K562 (cell line): Measurements from ENCODE around the gene FLAD1. TPM values are rescaled to one million over a fixed set of nuclear protein-coding genes. Genes with fewer than 3 reads are reported as not detected.

Source experiments
- CHAMP1 ChIP-seq: fragments of 450-650 bp; IDR thresholded peaks from 2 replicates; pipeline ENCODE4 v1.6.1; 2016; ENCODE audit warnings: mild to moderate bottlenecking
- CHD1 ChIP-seq: fragments of 200-600 bp; sonication (generic); IDR thresholded peaks from one replicate; pipeline ENCODE4 v1.6.1; 2012; ENCODE audit warnings: mild to moderate bottlenecking, moderate library complexity, low read length, inconsistent platforms
- FUS ChIP-seq: fragments of 200-400 bp; formaldehyde crosslinking; optimal IDR thresholded peaks from 2 replicates; pipeline ENCODE3; 2017; ENCODE audit warnings: low read depth, low read length
- HNRNPK ChIP-seq: fragments of 200-400 bp; formaldehyde crosslinking; IDR thresholded peaks from one replicate; pipeline ENCODE4 v1.6.1; 2018; ENCODE audit warnings: mild to moderate bottlenecking, low read depth, low read length; ENCODE audit not compliant: poor library complexity, severe bottlenecking
- HNRNPLL ChIP-seq: fragments of 200-400 bp; formaldehyde crosslinking; IDR thresholded peaks from 2 replicates; pipeline ENCODE4 v1.6.1; 2017; ENCODE audit warnings: low read length, low read depth, mild to moderate bottlenecking; ENCODE audit not compliant: poor library complexity, severe bottlenecking
- KAT7 ChIP-seq: sonication (generic); formaldehyde crosslinking; IDR thresholded peaks from 2 replicates; pipeline ENCODE4 v1.8.0; 2022; ENCODE audit warnings: missing genetic modification reagents, mild to moderate bottlenecking, borderline replicate concordance
- KLF1 ChIP-seq: fragments of 450-650 bp; IDR thresholded peaks from 2 replicates; pipeline ENCODE4 v1.6.1; 2016; ENCODE audit warnings: missing genetic modification characterization, missing compliant biosample characterization
- MYNN ChIP-seq, 2 experiments: sonication (generic); formaldehyde crosslinking in 1 of 2; IDR thresholded peaks; 2 replicates each; pipeline versions ENCODE4 v1.5.0 to v1.6.1; 2016 to 2020; ENCODE audit warnings: antibody characterized with exemption in 1 of 2, missing genetic modification reagents in 1 of 2
- POLR2A ChIP-seq: fragments of 450-650 bp; conservative IDR thresholded peaks from 2 replicates; pipeline ENCODE4 v1.6.1; 2016
- POLR2AphosphoS5 ChIP-seq: IDR thresholded peaks from 2 replicates; pipeline ENCODE4 v1.6.1; 2011; ENCODE audit warnings: mild to moderate bottlenecking, low read depth, low read length, moderate library complexity; ENCODE audit not compliant: control insufficient read depth, insufficient read depth
- POLR2G ChIP-seq: fragments of 200-400 bp; formaldehyde crosslinking; IDR thresholded peaks from 2 replicates; pipeline ENCODE4 v1.6.1; 2017; ENCODE audit warnings: low read depth, mild to moderate bottlenecking, antibody characterized with exemption, low read length, moderate library complexity
- TFAP4 ChIP-seq: sonication (generic); formaldehyde crosslinking; IDR thresholded peaks from 2 replicates; pipeline ENCODE4 v1.8.0; 2022; ENCODE audit warnings: missing genetic modification reagents, mild to moderate bottlenecking, moderate library complexity, borderline replicate concordance
- ZC3H4 ChIP-seq: sonication (generic); formaldehyde crosslinking; IDR thresholded peaks from 2 replicates; pipeline ENCODE4 v1.9.0; 2021; ENCODE audit warnings: missing genetic modification reagents, borderline replicate concordance
- ZNF12 ChIP-seq: sonication (generic); formaldehyde crosslinking; IDR thresholded peaks from 2 replicates; pipeline ENCODE4 v1.4.0; 2020; ENCODE audit warnings: mild to moderate bottlenecking, missing genetic modification reagents
- polyA plus RNA-seq, 8 experiments: library from polyadenylated mRNA; depleted of rRNA in 4 of 8; stranded (reverse) in 5 of 8; unstranded in 3 of 8; fragments of >200 nt; fragmentation: Nextera tagmentation in 2 of 8; fragmentation: Illumina TruSeq in 1 of 8; extraction: Ambion mirVana in 2 of 8; extraction: Trizol in 1 of 8; gene quantifications; 2 replicates each; pipeline versions ENCODE4 v1.2.1 to v1.2.3, GENCODE V29; 2011 to 2014; ENCODE audit warnings: inconsistent platforms in 1 of 8, missing spikeins in 1 of 8
- total RNA-seq, 7 experiments: library from RNA; depleted of rRNA in 6 of 7; stranded (reverse); fragments of >200 nt in 6 of 7; fragmentation: Illumina TruSeq in 2 of 7; extraction: Trizol in 2 of 7; gene quantifications; 2 replicates each; pipeline versions ENCODE4 v1.2.1 to v1.2.3, GENCODE V29; 2011 to 2021; ENCODE audit warnings: low replicate concordance in 1 of 7
- TF ChIP-seq, protein P1 (sequence below), 2 experiments: fragments of 450-650 bp; IDR thresholded peaks; 2 replicates each; pipeline ENCODE4 v1.6.1; 2016; ENCODE audit warnings: mild to moderate bottlenecking in 2 of 2, borderline replicate concordance in 1 of 2, low read depth in 1 of 2, moderate library complexity in 1 of 2

Gene FLAD1
- total and polyA plus RNA-seq, 9 of the 15 experiments (the other 6 are each of a cell fraction or from before 2014, with no cell fraction given) = 24.9 to 85.8 (median 67.0) TPM

GRCh38 chr1:155002464-155003226 is 19.5 kb downstream of the FLAD1 start, which contains the start of gene ZBTB7B (continued):
- 0 out of 2 replicates have a peak, but pooled peaks have one; percentile 6 for TF ChIP-seq KAT7 (CRISPR knock-in tag)
- TF ChIP-seq MYNN (IDR thresholded peaks at IDR 0.05) = no peak
- TF ChIP-seq MYNN (CRISPR knock-in tag; IDR thresholded peaks at IDR 0.05) = 0 out of 2 replicates have a peak, but pooled peaks have one; percentile 8
- TF ChIP-seq ZNF12 (CRISPR knock-in tag) = no peak
- TF ChIP-seq TFAP4 (CRISPR knock-in tag) = 0 out of 2 replicates have a peak, but pooled peaks have one; percentile 4
- TF ChIP-seq POLR2A = peak; percentile 10; the same call in 1 of the 2 replicates
- peak; percentile 10 for TF ChIP-seq HNRNPLL
- TF ChIP-seq ZC3H4 (CRISPR knock-in tag) = no peak
- TF ChIP-seq FUS = no peak
- peak; percentile 69 for TF ChIP-seq CHD1
- TF ChIP-seq POLR2AphosphoS5 = no peak
- TF ChIP-seq KLF1 = no peak
- peak; percentile 52; the same call in 1 of the 2 replicates for TF ChIP-seq POLR2G
- no peak for TF ChIP-seq CHAMP1
- TF ChIP-seq HNRNPK = no peak
- TF ChIP-seq, protein P1, sequence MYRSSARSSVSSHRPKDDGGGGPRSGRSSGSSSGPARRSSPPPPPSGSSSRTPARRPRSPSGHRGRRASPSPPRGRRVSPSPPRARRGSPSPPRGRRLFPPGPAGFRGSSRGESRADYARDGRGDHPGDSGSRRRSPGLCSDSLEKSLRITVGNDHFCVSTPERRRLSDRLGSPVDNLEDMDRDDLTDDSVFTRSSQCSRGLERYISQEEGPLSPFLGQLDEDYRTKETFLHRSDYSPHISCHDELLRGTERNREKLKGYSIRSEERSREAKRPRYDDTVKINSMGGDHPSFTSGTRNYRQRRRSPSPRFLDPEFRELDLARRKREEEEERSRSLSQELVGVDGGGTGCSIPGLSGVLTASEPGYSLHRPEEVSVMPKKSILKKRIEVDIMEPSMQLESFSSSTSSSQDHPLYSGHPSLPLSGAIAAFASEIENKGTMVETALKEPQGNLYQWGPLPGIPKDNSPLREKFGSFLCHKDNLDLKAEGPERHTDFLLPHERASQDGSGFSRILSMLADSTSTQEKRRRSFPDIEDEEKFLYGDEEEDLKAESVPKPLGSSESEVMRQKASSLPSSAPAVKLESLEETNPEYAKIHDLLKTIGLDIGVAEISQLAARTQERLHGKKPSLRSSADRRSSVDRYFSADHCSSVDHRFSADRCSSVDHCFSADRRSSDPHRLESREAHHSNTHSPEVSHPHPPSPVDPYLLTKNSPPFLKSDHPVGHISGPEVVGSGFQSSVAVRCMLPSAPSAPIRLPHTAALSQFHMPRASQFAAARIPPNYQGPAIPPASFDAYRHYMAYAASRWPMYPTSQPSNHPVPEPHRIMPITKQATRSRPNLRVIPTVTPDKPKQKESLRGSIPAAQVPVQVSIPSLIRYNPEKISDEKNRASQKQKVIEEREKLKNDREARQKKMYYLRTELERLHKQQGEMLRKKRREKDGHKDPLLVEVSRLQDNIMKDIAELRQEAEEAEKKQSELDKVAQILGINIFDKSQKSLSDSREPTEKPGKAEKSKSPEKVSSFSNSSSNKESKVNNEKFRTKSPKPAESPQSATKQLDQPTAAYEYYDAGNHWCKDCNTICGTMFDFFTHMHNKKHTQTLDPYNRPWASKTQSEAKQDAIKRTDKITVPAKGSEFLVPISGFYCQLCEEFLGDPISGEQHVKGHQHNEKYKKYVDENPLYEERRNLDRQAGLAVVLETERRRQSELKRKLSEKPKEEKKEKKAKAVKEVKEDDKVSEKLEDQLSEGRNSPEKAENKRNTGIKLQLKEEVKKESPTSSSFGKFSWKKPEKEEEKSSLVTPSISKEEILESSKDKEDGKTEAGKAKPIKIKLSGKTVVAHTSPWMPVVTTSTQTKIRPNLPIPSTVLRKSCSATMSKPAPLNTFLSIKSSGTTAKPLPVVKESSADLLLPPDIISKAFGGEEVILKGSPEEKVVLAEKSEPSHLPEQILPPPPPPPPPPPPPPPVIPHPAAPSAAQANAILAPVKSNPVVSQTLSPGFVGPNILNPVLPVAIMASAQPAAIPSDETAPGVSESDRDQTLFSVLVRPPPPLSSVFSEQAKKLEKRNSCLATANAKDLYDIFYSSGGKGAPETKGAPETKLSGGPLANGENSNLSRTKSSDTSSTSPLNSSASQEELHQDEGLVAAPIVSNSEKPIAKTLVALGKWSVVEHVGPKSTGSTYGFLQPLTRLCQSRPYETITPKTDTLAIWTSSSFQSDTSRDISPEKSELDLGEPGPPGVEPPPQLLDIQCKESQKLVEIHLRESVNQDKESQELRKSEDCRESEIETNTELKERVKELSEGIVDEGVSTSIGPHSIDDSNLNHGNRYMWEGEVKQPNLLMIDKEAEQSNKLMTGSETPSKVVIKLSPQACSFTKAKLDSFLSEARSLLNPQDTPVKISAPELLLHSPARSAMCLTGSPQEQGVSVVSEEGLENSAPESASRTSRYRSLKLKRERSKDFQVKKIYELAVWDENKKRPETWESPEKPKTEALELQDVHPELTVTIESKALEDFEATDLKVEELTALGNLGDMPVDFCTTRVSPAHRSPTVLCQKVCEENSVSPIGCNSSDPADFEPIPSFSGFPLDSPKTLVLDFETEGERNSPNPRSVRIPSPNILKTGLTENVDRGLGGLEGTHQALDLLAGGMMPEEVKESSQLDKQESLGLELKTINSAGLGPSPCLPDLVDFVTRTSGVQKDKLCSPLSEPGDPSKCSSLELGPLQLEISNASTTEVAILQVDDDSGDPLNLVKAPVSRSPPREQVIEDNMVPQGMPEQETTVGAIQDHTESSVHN (IDR thresholded peaks at IDR 0.05; ENCODE audit: borderline replicate concordance in 1 of 2, low read depth in 1 of 2) = no peak
